ENCODE data around the gene ZP3. TPM values are rescaled to one million over a fixed set of nuclear protein-coding genes. Genes with fewer than 3 reads are reported as not detected.
"Not testable (repeated sequence)": the region's sequence is repeated elsewhere in the genome, so short reads cannot be mapped to it uniquely, and the experiment has no call there.

The ZP3 gene
- total RNA-seq, 1 donor from 2014 or later: 6.0 TPM

DNA sequence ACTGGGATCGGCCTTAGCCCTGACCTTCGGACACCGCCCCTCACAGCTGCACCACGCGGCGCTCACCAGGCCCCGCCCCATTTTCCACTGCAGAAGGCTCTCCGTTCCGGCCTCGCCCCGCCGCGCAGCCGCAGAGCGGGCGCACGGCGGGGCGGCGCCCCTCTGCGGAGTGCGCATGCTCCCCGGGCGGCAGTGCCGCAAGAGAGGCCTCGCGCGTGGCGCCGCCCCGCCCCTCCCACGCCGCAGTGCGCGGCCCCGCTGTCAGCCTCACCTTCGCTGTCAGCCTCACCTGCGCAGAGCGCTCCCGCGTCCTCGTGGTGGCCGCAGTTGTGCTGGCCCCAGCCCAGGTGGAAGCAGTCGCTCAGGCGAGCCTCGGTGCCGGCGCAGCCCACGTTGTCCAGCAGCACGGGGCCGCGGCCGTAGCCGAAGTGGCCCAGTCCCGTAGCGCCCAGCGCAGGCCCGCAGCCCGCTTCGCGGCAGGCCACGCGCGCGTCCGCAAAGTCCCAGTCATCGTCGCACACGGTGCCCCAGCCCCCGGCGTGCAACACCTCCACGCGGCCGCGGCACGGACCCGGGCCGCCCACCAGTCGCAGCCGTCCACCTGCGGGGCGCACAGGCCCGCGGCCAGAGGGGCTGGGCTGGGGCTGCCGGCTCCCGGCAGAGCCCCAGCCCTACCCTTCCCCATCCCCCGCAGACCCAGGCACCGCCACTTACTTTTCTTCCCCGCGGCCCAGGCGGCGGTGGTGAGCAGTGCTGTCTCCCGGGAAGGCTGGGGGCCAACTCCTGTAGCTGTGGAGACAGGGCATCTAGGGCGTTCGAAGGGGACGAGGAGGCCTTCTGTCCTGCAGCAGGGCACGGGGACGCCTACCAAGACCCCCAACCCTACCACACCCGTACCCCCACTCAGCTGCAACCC is 31.4 kb upstream of the ZP3 start:
- Histone ChIP-seq H3K27me3 (ENCODE audit: control insufficient read depth, insufficient read depth, low read length) (no peaks in the 10 kb centered on the region), H3K4me3 (ENCODE audit: low read depth, low read length) (peak overlapping the region; percentile 54), H3K36me3 (ENCODE audit: control insufficient read depth, insufficient read depth, low read length) (no peaks in the 10 kb centered on the region)
- TF ChIP-seq, protein P1, sequence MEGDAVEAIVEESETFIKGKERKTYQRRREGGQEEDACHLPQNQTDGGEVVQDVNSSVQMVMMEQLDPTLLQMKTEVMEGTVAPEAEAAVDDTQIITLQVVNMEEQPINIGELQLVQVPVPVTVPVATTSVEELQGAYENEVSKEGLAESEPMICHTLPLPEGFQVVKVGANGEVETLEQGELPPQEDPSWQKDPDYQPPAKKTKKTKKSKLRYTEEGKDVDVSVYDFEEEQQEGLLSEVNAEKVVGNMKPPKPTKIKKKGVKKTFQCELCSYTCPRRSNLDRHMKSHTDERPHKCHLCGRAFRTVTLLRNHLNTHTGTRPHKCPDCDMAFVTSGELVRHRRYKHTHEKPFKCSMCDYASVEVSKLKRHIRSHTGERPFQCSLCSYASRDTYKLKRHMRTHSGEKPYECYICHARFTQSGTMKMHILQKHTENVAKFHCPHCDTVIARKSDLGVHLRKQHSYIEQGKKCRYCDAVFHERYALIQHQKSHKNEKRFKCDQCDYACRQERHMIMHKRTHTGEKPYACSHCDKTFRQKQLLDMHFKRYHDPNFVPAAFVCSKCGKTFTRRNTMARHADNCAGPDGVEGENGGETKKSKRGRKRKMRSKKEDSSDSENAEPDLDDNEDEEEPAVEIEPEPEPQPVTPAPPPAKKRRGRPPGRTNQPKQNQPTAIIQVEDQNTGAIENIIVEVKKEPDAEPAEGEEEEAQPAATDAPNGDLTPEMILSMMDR (IDR thresholded peaks at IDR 0.05; ENCODE audit: insufficient read depth, low read length, poor library complexity, severe bottlenecking): no peak
- peak; percentile 48 for DNase-seq (ENCODE audit: low read depth)

- Histone ChIP-seq H3K36me3 (ENCODE audit: control insufficient read depth, insufficient read depth, low read length) (no peaks in the 10 kb centered on the region), H3K27me3 (ENCODE audit: control insufficient read depth, insufficient read depth, low read length) (no peaks in the 10 kb centered on the region), H3K4me3 (ENCODE audit: low read depth, low read length) (no peak overlapping the region)
- DNase-seq (ENCODE audit: low read depth): no peak
- TF ChIP-seq, protein P1 (IDR thresholded peaks at IDR 0.05; ENCODE audit: insufficient read depth, low read length, poor library complexity, severe bottlenecking): no peak
Measured at GRCh38 chr7:76394957-76395356, 29.8 kb upstream of the ZP3 start.

DNA sequence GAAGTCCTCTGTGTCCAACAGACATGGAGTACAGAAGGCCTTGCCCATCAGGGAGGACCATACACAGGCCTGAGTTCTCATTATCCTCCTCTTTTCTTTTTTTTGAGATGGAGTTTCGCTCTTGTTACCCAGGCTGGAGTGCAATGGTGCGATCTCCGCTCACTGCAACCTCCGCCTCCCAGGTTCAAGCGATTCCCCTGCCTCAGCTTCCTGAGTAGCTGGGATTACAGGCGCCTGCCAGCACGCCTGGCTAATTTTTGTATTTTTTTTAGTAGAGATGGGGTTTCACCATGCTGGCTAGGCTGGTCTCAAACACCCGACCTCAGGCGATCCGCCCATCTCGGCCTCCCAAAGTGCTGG is 29.2 kb upstream of the ZP3 start:
- DNase-seq (ENCODE audit: low read depth); H3K27me3 ChIP-seq (ENCODE audit: control insufficient read depth, insufficient read depth, low read length); H3K36me3 ChIP-seq (ENCODE audit: control insufficient read depth, insufficient read depth, low read length); H3K4me3 ChIP-seq (ENCODE audit: low read depth, low read length): not testable (repeated sequence)

DNA sequence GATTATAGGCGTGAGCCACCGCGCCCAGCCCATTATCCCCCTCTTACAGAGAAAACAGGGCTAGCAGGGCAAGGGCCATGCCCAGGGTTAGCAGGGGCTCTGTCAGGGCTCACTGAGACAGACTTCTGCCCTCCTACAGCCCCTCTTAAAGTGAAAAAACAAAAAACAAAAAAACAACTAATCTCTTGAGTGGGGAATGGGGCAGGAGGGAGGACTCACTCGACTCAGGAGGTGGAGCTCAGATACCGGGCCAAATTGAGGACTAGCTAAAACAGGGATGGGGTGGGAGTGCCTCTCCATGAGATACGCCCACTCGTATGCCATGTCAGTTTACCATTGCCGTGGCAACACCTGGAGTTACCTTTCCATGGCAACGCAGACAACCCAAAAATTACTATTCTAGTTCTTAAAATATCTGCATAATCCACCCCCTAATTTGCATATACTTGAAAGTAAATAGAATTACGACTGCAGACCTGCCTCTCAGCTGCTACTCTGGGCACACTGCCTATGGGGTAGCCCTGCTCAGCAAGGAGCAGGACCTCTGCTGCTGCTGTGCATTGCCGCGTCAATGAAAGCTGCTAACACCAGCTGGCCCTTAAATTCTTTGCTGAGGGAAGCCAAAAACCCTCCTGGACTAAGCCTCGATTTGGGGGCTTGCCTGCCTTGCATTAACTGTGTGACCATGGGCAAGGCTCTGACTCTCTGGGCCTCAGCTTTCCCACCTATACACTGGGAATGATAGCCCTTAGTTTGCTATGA is 28.6 kb upstream of the ZP3 start:
- TF ChIP-seq, protein P1 (IDR thresholded peaks at IDR 0.05; ENCODE audit: insufficient read depth, low read length, poor library complexity, severe bottlenecking): no peak
- no peak overlapping the region for H3K4me3 ChIP-seq (ENCODE audit: low read depth, low read length)
- DNase-seq (ENCODE audit: low read depth): no peak
- no peaks in the 10 kb centered on the region for H3K36me3 ChIP-seq (ENCODE audit: control insufficient read depth, insufficient read depth, low read length)
- H3K27me3 ChIP-seq (ENCODE audit: control insufficient read depth, insufficient read depth, low read length): no peaks in the 10 kb centered on the region

DNA sequence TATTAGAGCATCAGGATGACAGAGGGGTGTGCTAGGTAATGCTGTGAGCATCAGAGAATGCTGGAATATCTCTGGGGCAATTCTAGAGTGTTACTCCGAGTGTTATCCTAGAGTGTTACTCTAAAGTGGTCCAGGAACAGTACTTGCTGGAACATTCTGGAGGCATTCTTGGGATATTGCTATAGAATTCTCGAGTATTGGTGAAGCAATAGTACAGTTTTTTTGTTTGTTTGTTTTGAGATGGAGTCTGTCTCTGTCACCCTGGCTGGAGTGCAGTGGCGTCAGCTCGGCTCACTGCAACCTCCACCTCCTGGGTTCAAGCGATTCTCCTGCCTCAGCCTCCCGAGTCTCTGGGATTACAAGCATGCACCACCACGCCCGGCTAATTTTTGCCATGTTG is 27.9 kb upstream of the ZP3 start:
- no peaks in the 10 kb centered on the region for H3K36me3 ChIP-seq (ENCODE audit: control insufficient read depth, insufficient read depth, low read length)
- no peaks in the 10 kb centered on the region for H3K27me3 ChIP-seq (ENCODE audit: control insufficient read depth, insufficient read depth, low read length)
- no peak for DNase-seq (ENCODE audit: low read depth)
- no peak overlapping the region for H3K4me3 ChIP-seq (ENCODE audit: low read depth, low read length)
- TF ChIP-seq, protein P1 (IDR thresholded peaks at IDR 0.05; ENCODE audit: insufficient read depth, low read length, poor library complexity, severe bottlenecking): no peak

- H3K27me3 ChIP-seq (ENCODE audit: control insufficient read depth, insufficient read depth, low read length): no peaks in the 10 kb centered on the region
- no peaks in the 10 kb centered on the region for H3K36me3 ChIP-seq (ENCODE audit: control insufficient read depth, insufficient read depth, low read length)
- peak overlapping the region; percentile 31 for H3K4me3 ChIP-seq (ENCODE audit: low read depth, low read length)
- no peak for DNase-seq (ENCODE audit: low read depth)
- TF ChIP-seq, protein P1 (IDR thresholded peaks at IDR 0.05; ENCODE audit: insufficient read depth, low read length, poor library complexity, severe bottlenecking): no peak
Measured at GRCh38 chr7:76397409-76398183, 27.2 kb upstream of the ZP3 start.
